IMR-90 (cell line): ENCODE results near the gene MYCBP. TPM values are rescaled to one million over a fixed set of nuclear protein-coding genes. Genes with fewer than 3 reads are reported as not detected.

ENCODE experiments used
- ATAC-seq: fragments of 200-7000 bp; cut with Tn5 transposase; 2 replicates; pipeline ENCODE4 v1.9.1; 2020; ENCODE audit warnings: low read depth, mild to moderate bottlenecking, moderate library complexity
- BruUV-seq: library from RNA; stranded (reverse); fragments of 400-500 nt; replicated peaks from 2 replicates; lab custom pipeline; 2021; lab: Mats Ljungman, UMichigan
- CTCF ChIA-PET: fragments of 300-600 bp; formaldehyde crosslinking; extraction: SDS; loops from one replicate; lab custom pipeline; 2021; ENCODE audit warnings: antibody characterized with exemption; lab: Yijun Ruan, JAX
- POLR2A ChIA-PET: fragments of 300-600 bp; sonication (Branson Sonifier 250); formaldehyde crosslinking; loops from one replicate; lab custom pipeline; 2022; ENCODE audit warnings: antibody characterized with exemption; ENCODE audit not compliant: unreplicated experiment; lab: Charles Lee
- DNase-seq: peaks from one replicate; pipeline ENCODE4 v3.0.0; 2013
- H2AFZ ChIP-seq: replicated peaks from 2 replicates; pipeline ENCODE3; 2013; ENCODE audit warnings: low read length, mild to moderate bottlenecking; ENCODE audit not compliant: poor library complexity
- H2AK5ac ChIP-seq: 2 replicates; pipeline ENCODE4 v1.6.1; 2013; ENCODE audit warnings: low read depth, low read length, inconsistent platforms
- H2AK9ac ChIP-seq: replicated peaks from 2 replicates; pipeline ENCODE3; 2013; ENCODE audit warnings: mild to moderate bottlenecking, low read depth, low read length, moderate library complexity; ENCODE audit not compliant: poor library complexity
- H2BK120ac ChIP-seq: 2 replicates; pipeline ENCODE4 v1.6.1; 2013; ENCODE audit warnings: low read depth, low read length, inconsistent platforms
- H2BK15ac ChIP-seq: 3 replicates; pipeline ENCODE4 v1.6.1; 2013; ENCODE audit warnings: low read depth, low read length, inconsistent platforms
- H2BK20ac ChIP-seq: 2 replicates; pipeline ENCODE4 v1.6.1; 2013; ENCODE audit warnings: low read depth, mild to moderate bottlenecking, inconsistent platforms, low read length, moderate library complexity
- H2BK5ac ChIP-seq: 2 replicates; pipeline ENCODE4 v1.6.1; 2013; ENCODE audit warnings: mild to moderate bottlenecking, low read depth, low read length, inconsistent platforms; ENCODE audit not compliant: poor library complexity, severe bottlenecking
- H3K14ac ChIP-seq: replicated peaks from 2 replicates; pipeline ENCODE4 v1.6.1; 2013; ENCODE audit warnings: low read depth, low read length, inconsistent platforms
- H3K18ac ChIP-seq: 2 replicates; pipeline ENCODE4 v1.6.1; 2013; ENCODE audit warnings: low read depth, low read length, control low read depth
- H3K23ac ChIP-seq: 2 replicates; pipeline ENCODE4 v1.6.1; 2013; ENCODE audit warnings: low read depth, low read length, inconsistent platforms
- H3K27ac ChIP-seq: 2 replicates; pipeline ENCODE4 v1.5.1; 2013; ENCODE audit warnings: mild to moderate bottlenecking, control low read depth, low read length; ENCODE audit not compliant: insufficient read depth
- H3K27me3 ChIP-seq: 2 replicates; pipeline ENCODE4 v1.6.1; 2013; ENCODE audit warnings: low read length; ENCODE audit not compliant: control insufficient read depth, insufficient read depth
- H3K36me3 ChIP-seq: 2 replicates; pipeline ENCODE4 v1.6.1; 2013; ENCODE audit warnings: low read length, mixed read lengths; ENCODE audit not compliant: control insufficient read depth, insufficient read depth
- H3K4ac ChIP-seq: 2 replicates; pipeline ENCODE4 v1.6.1; 2013; ENCODE audit warnings: low read depth, low read length, inconsistent platforms
- H3K4me1 ChIP-seq: 2 replicates; pipeline ENCODE4 v1.6.1; 2013; ENCODE audit warnings: low read length, mixed read lengths; ENCODE audit not compliant: control insufficient read depth, insufficient read depth
- H3K4me2 ChIP-seq: 2 replicates; pipeline ENCODE4 v1.6.1; 2013; ENCODE audit warnings: low read depth, mild to moderate bottlenecking, control low read depth, low read length, moderate library complexity
- H3K4me3 ChIP-seq: 2 replicates; pipeline ENCODE4 v1.5.1; 2013; ENCODE audit warnings: low read depth, mild to moderate bottlenecking, control low read depth, low read length, moderate library complexity; ENCODE audit not compliant: insufficient read depth
- H3K56ac ChIP-seq: 2 replicates; pipeline ENCODE4 v1.6.1; 2013; ENCODE audit warnings: low read length, inconsistent platforms; ENCODE audit not compliant: insufficient read depth; ENCODE audit errors: extremely low read depth
- H3K79me1 ChIP-seq, 2 experiments: 2 replicates each; pipeline ENCODE4 v1.6.1; 2013; ENCODE audit warnings: low read length in 2 of 2, inconsistent platforms in 1 of 2, low read depth in 1 of 2
- H3K9ac ChIP-seq: 2 replicates; pipeline ENCODE4 v1.6.1; 2013; ENCODE audit warnings: low read depth, low read length, control low read depth
- H3K9me1 ChIP-seq: 2 replicates; pipeline ENCODE4 v1.6.1; 2013; ENCODE audit warnings: low read length, inconsistent platforms; ENCODE audit not compliant: insufficient read depth
- H3K9me3 ChIP-seq: 2 replicates; pipeline ENCODE4 v1.6.1; 2013; ENCODE audit warnings: low read length; ENCODE audit not compliant: control insufficient read depth, insufficient read depth
- H4K20me1 ChIP-seq: 2 replicates; pipeline ENCODE4 v1.6.1; 2013; ENCODE audit warnings: low read length, inconsistent platforms; ENCODE audit not compliant: insufficient read depth
- H4K5ac ChIP-seq: 2 replicates; pipeline ENCODE4 v1.6.1; 2013; ENCODE audit warnings: mild to moderate bottlenecking, low read depth, low read length, control low read depth
- H4K8ac ChIP-seq, 2 experiments: 2 replicates each; pipeline ENCODE4 v1.6.1; 2013; ENCODE audit warnings: low read depth in 2 of 2, low read length in 2 of 2, control low read depth in 1 of 2, inconsistent platforms in 1 of 2
- H4K91ac ChIP-seq: 2 replicates; pipeline ENCODE4 v1.6.1; 2013; ENCODE audit warnings: low read depth, low read length, inconsistent platforms; ENCODE audit not compliant: insufficient read depth
- BHLHE40 ChIP-seq: fragments of 150-350 bp; IDR thresholded peaks from 2 replicates; pipeline ENCODE4 v1.6.1; 2016; ENCODE audit warnings: mild to moderate bottlenecking, low read depth, low read length
- CEBPB ChIP-seq: IDR thresholded peaks from 2 replicates; pipeline ENCODE4 v1.6.1; 2012; ENCODE audit warnings: low read depth, low read length, improper control_type of control experiment
- CHD1 ChIP-seq: IDR thresholded peaks from 2 replicates; pipeline ENCODE4 v1.6.1; 2012; ENCODE audit warnings: low read depth, low read length, improper control_type of control experiment
- CTCF ChIP-seq: conservative IDR thresholded peaks from 2 replicates; pipeline ENCODE4 v1.5.1; 2012; ENCODE audit warnings: mild to moderate bottlenecking, low read depth, low read length, improper control_type of control experiment
- FOS ChIP-seq: fragments of 150-350 bp; IDR thresholded peaks from 2 replicates; pipeline ENCODE4 v1.6.1; 2016; ENCODE audit warnings: low read depth, low read length
- MAFK ChIP-seq: IDR thresholded peaks from 2 replicates; pipeline ENCODE4 v1.6.1; 2012; ENCODE audit warnings: low read depth, low read length, improper control_type of control experiment
- MAZ ChIP-seq: IDR thresholded peaks from 2 replicates; pipeline ENCODE4 v1.6.1; 2012; ENCODE audit warnings: low read depth, mild to moderate bottlenecking, low read length, improper control_type of control experiment, moderate library complexity, borderline replicate concordance
- MXI1 ChIP-seq: IDR thresholded peaks from 2 replicates; pipeline ENCODE4 v1.6.1; 2012; ENCODE audit warnings: low read depth, mild to moderate bottlenecking, low read length, moderate library complexity, borderline replicate concordance
- NFE2L2 ChIP-seq: fragments of 150-350 bp; IDR thresholded peaks from 2 replicates; pipeline ENCODE4 v1.6.1; 2016; ENCODE audit warnings: low read depth, mild to moderate bottlenecking, low read length
- POLR2A ChIP-seq: IDR thresholded peaks from 2 replicates; pipeline ENCODE4 v1.6.1; 2012; ENCODE audit warnings: mild to moderate bottlenecking, low read depth, low read length
- RAD21 ChIP-seq: IDR thresholded peaks from 2 replicates; pipeline ENCODE4 v1.6.1; 2012; ENCODE audit warnings: low read length, improper control_type of control experiment
- RCOR1 ChIP-seq: IDR thresholded peaks from 2 replicates; pipeline ENCODE4 v1.6.1; 2012; ENCODE audit warnings: mild to moderate bottlenecking, low read length, improper control_type of control experiment; ENCODE audit not compliant: insufficient replicate concordance
- RFX5 ChIP-seq: IDR thresholded peaks from 2 replicates; pipeline ENCODE4 v1.8.0; 2012; ENCODE audit warnings: low read depth, mild to moderate bottlenecking, low read length, moderate library complexity
- SMC3 ChIP-seq: fragments of 150-350 bp; IDR thresholded peaks from 2 replicates; pipeline ENCODE4 v1.6.1; 2016; ENCODE audit warnings: low read depth, mild to moderate bottlenecking, antibody characterized with exemption, low read length, moderate library complexity
- WGBS, 2 experiments: methylation state at CpG; one replicate each; pipeline versions ENCODE4 v1.1.5 to v1.1.7; 2013; ENCODE audit warnings: missing lambda C conversion rate in 2 of 2; ENCODE audit not compliant: insufficient read length in 1 of 2; ENCODE audit errors: extremely low coverage in 2 of 2; 5-methylcytosine and 5-hydroxymethylcytosine counted together
- dilution Hi-C: fragments of 300-500 bp; cut with HindIII; formaldehyde crosslinking; loops from one replicate; pipeline ENCODE4 v1.14.3; 2018; ENCODE audit warnings: low sequenced_read_pairs; ENCODE audit not compliant: unreplicated experiment
- in situ Hi-C: fragments of 300-500 bp; cut with MboI; formaldehyde crosslinking; loops from 3 replicates; pipeline ENCODE4 v1.14.3; 2019; ENCODE audit warnings: low sequenced_read_pairs, inconsistent platforms, mixed read lengths
- intact Hi-C: fragments of 100-400 bp; cut with micrococcal nuclease; formaldehyde crosslinking; loops from 2 replicates; pipeline ENCODE4 v1.10.0; 2022
- polyA plus RNA-seq, 3 experiments: library from polyadenylated mRNA; depleted of rRNA; stranded (reverse); fragments of >200 nt; gene quantifications; 2 replicates each; pipeline ENCODE4 v1.2.3, GENCODE V29; 2012; ENCODE audit warnings: low replicate concordance in 1 of 3
- total RNA-seq: library from RNA; depleted of rRNA; stranded (reverse); fragments of >200 nt; gene quantifications from 2 replicates; pipeline ENCODE4 v1.2.3, GENCODE V29; 2012
- TF ChIP-seq, protein P1 (sequence below): fragments of 150-350 bp; IDR thresholded peaks from 2 replicates; pipeline ENCODE4 v1.6.1; 2017; ENCODE audit warnings: mild to moderate bottlenecking, antibody characterized with exemption, low read length, low read depth
- TF ChIP-seq, protein P2 (sequence below): fragments of 150-350 bp; IDR thresholded peaks from 2 replicates; pipeline ENCODE4 v1.6.1; 2016; ENCODE audit warnings: low read depth, mild to moderate bottlenecking, low read length, moderate library complexity, borderline replicate concordance

MYCBP gene
- total and polyA plus RNA-seq, 2 of the 4 experiments (the other 2 are of a cell fraction) = 9.9 to 11.9 TPM

DNA sequence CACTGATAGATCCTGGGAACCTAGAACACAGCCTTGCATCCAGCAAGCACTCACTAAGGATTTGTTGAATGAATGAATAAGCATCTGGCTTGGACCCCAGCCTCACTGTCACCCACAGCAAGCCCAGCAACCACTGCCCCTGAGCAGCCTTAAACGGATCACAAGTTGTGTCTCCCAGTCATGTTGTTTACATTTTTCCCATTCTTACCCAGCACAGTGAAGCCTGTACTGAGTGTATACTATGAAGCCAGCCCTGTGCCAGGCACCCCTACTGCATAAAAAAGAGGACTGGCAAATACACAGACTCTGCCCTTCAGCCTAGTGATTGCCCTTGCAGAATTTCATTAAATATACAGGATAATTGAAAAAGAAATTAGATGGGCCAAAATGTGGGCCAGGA is 43.8 kb downstream of the MYCBP start:
- peak overlapping the region; percentile 2 for H2AFZ ChIP-seq
- no peaks in the 10 kb centered on the region for H3K9me3 ChIP-seq
- no peak overlapping the region for H3K9ac ChIP-seq
- no peaks in the 10 kb centered on the region for H3K79me1 ChIP-seq
- no peak overlapping the region for H3K4ac ChIP-seq
- no peak overlapping the region for H3K56ac ChIP-seq
- no peak overlapping the region for H2BK20ac ChIP-seq
- in situ Hi-C loops (no loop called here), dilution Hi-C loops (no loop called here), intact Hi-C loops (no loop called here)
- no TSS peak for BruUV-seq
- no peaks in the 10 kb centered on the region for H3K9me1 ChIP-seq
- no peak overlapping the region for H4K8ac ChIP-seq
- peaks cover 49% of the 10 kb centered on the region for H3K27me3 ChIP-seq
- no peak overlapping the region for H2AK5ac ChIP-seq
- ChIA-PET POLR2A (no interaction called here), CTCF (interaction anchor here (0.7 kb wide), 1 partner anchor 812 kb away, joined by 3 read pairs; no protein-coding TSS in a partner anchor)
- H4K20me1 ChIP-seq = no peaks in the 10 kb centered on the region
- ATAC-seq (peak; percentile 93), DNase-seq (peak; percentile 8)
- no peak overlapping the region for H4K91ac ChIP-seq
- no peak overlapping the region for H2BK5ac ChIP-seq
- no peak overlapping the region for H2BK15ac ChIP-seq
- peak overlapping the region; percentile 31; the same call in 1 of the 2 replicates for H3K4me2 ChIP-seq
- no peak overlapping the region for H4K5ac ChIP-seq
- no peak overlapping the region for H3K18ac ChIP-seq
- no CpG with 5 or more reads among the region's 1 CpG for WGBS, 2 experiments
- H3K4me3 ChIP-seq = no peak overlapping the region
- H3K4me1 ChIP-seq = peaks cover 4% of the 10 kb centered on the region; the same call in 1 of the 2 replicates
- no peak overlapping the region for H3K27ac ChIP-seq
- no peak overlapping the region for H3K23ac ChIP-seq
- H2BK120ac ChIP-seq = no peak overlapping the region
- no peak overlapping the region for H2AK9ac ChIP-seq
- no peaks in the 10 kb centered on the region for H3K36me3 ChIP-seq
- TF ChIP-seq, protein P1, sequence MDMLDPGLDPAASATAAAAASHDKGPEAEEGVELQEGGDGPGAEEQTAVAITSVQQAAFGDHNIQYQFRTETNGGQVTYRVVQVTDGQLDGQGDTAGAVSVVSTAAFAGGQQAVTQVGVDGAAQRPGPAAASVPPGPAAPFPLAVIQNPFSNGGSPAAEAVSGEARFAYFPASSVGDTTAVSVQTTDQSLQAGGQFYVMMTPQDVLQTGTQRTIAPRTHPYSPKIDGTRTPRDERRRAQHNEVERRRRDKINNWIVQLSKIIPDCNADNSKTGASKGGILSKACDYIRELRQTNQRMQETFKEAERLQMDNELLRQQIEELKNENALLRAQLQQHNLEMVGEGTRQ = no peak
- TF ChIP-seq, protein P2, sequence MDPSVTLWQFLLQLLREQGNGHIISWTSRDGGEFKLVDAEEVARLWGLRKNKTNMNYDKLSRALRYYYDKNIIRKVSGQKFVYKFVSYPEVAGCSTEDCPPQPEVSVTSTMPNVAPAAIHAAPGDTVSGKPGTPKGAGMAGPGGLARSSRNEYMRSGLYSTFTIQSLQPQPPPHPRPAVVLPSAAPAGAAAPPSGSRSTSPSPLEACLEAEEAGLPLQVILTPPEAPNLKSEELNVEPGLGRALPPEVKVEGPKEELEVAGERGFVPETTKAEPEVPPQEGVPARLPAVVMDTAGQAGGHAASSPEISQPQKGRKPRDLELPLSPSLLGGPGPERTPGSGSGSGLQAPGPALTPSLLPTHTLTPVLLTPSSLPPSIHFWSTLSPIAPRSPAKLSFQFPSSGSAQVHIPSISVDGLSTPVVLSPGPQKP = no peak
- TF ChIP-seq CTCF (no peak), POLR2A (no peak), CHD1 (no peak), SMC3 (no peak), NFE2L2 (no peak), RFX5 (no peak), CEBPB (no peak), FOS (no peak), RCOR1 (no peak), MAFK (no peak), MXI1 (no peak), BHLHE40 (no peak), MAZ (no peak), RAD21 (no peak)
- no peak overlapping the region for H3K14ac ChIP-seq
